HG02973 (cell line): ENCODE measurements around the gene ATRN.
"Not testable (repeated sequence)": the region's sequence is repeated elsewhere in the genome, so short reads cannot be mapped to it uniquely, and the experiment has no call there.

Source experiments
- ATAC-seq: cut with Tn5 transposase; IDR thresholded peaks from one replicate; pipeline ENCODE4 v1.9.1; 2021; ENCODE audit warnings: moderate library complexity; ENCODE audit not compliant: unreplicated experiment

The ATRN gene

DNA sequence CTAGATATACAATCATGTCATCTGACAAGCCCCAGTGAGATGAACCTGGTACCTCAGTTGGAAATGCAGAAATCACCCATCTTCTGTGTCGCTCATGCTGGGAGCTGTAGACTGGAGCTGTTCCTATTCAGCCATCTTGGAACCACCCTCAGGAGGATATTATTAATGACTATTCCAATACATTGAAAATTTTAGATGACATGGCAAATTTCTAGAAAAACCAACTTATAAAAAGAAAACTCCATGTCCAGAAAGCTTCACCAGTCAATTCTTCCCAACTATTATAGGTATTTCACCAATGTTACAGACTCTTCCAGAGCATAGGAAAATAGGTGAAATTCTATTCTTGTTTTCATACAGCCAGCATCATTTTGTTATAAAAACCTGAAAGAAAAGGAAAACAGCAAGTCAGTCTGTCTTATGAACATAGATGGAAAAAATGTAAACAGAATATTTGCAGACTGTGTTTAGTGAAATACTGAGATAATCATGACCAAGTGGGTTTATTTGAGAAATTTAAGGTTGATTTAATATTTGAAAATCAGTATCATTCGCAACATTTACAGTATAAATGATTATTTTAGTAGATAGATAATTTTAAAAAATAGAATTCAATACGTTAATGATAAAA lies 43.3 kb downstream of the ATRN start:
- no peak for ATAC-seq

DNA sequence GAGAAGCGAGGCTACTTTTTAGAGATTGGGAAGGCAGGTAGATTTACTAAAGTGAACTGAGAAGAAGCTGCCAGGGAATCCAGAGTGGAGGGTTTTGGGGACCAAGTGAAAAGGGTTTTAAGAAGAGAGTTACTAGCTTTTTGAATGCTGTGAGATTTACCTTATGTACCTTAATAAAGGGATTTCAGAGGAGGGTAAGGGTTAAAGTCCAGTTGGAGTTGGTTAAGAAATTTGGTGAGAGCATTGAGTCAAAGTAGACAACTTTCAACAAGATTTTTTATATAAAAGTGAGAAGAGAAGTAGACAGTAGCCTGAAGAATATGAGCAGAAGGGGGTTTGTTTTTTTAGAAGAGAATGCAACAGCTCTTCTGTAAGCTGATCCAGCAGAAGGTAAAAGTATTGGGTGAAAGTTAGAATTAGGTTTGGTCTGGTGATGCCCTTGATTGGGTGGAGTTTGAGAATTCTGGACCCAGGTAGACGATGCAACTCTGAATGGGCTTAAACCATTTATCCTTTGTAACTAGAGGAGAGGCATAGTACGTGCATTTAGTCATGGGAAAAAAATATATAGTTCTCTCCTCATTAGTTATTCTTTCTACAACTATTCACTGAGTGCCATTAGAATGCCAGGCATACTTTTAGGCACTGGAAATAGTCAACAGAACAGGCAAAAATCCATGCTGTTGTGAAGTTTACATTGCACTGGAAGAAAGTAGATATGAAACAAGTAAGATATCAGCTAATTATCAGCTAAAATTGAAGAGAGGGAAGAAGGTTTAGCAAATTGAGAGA lies 44.8 kb downstream of the ATRN start:
- ATAC-seq, result no peak

DNA sequence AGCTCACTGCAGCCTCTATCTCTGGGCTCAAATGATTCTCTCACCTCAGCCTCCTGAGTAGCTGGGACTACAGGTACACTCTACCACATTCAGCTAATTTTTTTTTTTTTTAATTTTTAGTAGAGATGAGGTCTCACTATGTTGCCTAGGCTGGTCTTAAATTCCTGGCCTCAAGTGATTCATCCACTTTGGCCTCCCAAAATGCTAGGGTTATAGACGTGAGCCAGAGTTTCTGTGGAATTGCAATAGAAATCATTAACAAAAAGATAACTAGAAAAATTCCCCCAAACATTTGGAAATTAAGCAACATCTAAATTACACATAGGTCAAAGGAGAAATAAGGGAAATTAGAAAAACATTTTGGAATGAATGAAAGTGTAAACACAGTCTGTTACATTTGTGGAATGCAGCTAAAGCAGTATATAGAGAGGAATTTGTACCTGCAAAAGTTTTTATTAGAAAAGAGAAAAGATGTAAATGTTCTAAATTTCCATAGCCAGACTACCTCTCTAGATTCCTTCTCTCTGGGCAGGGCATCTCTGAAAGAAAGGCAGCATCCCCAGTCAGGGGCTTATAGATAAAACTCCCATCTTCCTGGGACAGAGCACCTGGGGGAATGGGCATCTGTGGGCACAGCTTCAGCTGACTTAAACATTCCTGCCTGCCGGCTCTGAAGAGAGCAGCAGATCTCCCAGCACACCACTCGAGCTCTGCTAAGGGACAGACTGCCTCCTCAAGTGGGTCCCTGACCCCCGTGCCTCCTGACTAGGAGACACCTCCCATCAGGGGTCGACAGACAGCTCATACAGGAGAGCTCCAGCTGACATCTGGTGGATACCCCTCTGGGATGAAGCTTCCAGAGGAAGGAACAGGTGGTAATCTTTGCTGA lies 51.3 kb downstream of the ATRN start:
- ATAC-seq, result no peak

DNA sequence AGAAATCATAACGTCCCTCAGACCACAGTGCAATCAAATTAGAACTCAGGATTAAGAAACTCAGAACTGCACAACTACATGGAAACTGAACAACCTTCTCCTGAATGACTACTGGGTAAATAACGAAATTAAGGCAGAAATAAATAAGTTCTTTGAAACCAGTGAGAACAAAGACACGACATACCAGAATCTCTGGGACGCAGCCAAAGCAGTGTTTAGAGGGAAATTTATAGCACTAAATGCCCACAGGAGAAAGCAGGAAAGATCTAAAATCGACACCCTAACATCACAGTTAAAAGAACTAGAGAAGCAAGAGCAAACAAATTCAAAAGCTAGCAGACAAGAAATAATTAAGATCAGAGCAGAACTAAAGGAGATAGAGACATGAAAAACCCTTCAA lies 53.9 kb downstream of the ATRN start:
- not testable (repeated sequence) for ATAC-seq

DNA sequence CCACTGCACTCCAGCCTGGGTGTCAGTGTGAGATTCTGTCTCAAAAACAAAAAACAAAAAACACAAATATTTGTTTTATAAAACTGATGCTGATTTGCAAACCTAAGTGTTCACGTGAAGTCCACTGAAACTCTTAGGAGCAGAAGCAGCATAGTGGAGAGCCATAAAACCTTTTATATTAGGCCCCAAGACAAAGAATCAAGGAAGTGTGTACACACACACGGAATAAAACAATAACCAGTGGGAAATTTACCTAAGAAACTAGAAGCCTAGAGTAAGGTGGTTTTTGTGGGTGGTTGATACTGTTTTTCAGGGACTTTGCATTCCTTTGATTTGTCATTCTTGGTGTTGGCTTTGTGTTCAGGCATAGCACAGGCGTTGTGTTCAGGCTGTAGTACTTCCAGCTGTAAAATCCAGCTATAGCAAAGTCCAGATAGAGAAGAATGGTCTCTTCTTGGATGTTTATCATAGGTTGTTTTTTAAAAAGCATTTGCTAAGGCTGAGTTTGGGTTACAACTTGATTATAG lies 61.3 kb downstream of the ATRN start:
- no peak for ATAC-seq

DNA sequence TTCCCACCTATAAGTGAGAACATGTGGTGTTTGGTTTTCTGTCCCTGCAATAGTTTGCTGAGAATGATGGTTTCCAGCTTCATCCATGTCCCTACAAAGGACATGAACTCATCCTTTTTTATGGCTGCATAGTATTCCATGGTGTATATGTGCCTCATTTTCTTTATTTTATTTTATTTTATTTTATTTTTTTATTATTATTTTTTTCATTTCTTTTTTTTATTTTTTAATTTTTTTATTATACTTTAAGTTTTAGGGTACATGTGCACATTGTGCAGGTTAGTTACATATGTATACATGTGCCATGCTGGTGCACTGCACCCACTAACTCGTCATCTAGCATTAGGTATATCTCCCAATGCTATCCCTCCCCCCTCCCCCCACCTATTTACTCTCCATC lies 66.9 kb downstream of the ATRN start:
- ATAC-seq, result not testable (repeated sequence)

DNA sequence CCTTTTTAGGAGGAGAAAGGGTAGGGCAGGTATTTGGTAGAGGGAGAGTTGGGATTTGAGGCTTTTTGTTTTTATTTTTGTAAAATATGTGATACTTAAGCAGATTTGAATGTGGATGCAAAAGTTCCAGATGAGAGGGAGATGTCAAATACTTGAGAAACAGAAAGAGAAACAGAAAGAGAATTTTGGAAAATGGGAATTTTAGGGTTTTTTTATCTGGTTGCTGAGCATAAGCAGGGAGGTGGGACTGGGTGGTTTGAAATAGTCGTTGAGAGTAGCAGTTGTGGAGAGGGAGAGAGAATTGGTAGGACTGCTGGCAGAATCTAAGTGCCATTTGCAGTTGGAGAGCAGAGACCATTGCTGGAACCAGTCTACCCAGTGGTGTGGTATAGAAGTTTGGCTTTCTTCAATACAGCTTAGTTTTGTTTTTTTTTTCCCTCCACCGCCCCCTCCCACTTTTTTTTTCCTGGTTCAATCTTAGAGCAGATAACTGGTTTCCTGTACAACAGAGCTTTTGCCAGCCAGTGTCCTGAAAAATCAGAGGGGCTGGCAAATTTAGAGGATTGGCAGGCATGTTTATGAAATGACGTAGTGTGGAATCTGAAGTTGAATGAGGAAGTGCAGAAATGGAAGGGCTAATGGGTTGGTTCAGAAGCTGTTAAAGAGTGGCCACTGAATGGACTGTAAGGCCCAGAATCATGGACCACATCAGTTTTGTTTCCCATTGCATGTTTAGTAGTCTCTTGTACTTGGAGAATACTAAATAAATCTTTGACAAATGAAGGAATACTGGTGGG lies 68.7 kb downstream of the ATRN start:
- ATAC-seq, result no peak

DNA sequence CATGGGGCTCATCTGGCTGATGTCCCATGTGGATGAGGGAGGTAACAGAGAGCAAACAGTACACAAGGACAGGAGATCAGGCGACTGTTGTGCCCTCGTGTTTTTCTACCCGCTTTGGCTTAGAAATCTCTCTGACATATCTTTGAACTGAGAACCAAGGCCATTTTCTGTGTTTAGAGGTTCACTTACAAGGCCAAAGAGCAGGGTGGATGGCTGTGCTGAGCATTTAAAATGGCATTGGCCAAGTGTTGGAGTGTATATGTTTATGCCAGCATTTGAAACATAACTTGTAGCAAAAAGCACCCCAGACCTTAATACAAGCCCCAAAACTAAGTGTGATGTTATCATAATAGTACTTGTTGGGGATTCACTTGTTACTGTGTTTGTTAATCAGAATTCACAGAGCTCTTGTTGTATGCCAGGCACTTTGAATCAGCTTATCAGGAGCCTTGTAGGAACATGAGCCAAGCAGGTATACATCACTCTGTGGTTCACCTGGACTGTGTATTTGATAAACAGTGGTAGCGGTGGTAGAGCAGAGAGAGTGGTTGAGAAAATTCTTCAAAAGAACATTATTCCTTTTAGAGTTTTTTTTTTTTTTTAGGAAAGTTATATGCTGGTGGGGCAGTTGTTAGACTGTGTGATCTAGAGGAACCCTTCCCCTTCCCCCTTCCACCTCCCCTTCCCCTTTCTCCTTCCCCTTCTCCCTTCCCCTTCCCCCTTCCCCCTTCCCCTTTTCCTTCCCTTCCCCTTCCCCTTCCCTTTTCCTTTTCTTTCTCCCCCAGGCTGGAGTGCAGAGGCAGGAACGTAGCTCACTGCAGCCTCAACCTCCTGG lies 71.3 kb downstream of the ATRN start:
- ATAC-seq, result no peak

DNA sequence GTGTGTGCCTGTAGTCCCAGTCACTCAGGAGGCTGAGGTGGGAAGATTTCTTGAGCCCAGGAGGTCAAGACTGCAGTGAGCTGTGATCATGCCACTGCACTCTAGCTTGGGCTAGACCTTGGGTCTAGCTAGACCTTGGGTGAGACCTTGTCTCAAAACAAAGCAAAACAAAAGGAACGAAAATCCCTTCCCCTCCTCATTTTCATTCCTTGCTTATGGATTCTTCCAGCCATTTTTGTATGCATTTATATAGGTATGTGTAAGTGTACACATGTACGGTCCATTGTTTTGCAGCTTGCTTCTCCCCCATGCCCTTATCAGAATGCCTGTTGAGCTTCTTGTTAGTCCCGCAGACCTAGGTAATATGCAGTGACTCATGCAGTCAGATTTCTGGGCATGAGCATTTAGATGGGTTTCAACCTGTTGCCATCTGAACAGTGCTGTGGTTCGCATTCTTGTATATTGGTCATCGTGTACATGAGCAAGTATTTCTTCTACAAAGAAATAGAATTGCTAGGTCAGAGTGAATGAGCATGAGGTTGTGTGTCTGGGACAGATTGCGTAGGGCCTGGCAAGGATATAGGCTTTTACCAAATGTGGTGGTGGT lies 73.2 kb downstream of the ATRN start:
- no peak for ATAC-seq

DNA sequence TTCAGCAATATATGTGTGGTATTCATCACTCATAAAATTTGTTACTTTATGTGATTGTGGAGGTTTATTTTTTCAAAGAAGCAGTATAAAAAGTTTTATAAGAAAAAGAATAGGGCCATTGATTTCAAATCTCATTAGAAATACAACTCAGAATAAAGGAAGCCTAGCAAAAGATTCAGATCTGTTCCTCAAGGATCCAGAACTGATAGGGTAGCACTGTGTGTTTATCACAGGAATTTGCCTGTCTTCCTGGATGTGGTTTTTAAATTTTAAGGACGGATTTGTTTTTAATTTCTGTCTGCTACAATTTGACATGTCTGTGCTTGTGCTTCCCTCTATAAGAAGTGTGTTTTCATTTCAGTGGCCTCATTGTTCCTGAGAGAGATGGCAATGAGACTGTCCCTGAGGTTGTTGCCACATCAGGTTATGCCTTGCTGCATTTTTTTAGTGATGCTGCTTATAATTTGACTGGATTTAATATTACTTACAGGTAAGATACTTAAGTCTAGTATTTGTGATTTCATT lies 74.6 kb downstream of the ATRN start:
- ATAC-seq, result no peak

DNA sequence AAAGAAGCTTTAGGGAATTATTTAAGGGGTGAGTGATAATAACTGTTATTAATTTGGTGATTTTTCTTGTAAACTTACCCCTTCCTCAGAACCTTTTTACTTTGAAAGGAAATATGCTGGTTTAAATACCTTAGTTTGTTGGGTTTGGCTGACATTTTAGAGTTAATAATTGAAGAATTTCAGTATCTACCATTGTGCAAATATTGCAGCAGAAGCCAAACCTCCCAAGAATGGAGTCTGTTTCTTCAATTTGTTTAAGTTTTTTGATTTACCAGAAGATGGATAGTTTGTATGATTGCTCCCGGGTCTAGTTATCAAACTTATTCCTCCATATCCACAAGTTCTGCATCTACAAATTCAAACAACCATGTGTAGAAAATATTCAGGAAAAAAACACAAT lies 77.1 kb downstream of the ATRN start:
- ATAC-seq, result no peak

DNA sequence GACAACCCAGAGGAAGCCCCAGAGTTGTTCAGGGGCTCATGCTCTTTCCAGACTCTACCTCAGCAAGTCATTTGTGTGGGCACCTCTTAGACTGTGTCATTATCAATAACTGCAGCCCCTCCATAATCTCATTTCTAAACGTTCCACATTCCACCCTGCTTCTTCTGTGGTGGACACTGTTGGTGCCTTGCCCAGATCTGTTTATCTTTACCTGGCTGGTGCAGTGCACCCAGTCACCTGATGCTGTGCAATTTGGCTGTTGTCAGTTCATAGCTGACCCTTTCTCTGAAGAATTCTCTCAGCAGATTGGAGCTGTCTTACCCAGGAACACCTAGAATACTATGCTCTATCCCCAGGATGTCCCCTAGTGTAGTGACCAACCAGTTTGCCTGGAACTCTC lies 80.0 kb downstream of the ATRN start:
- ATAC-seq, result no peak

DNA sequence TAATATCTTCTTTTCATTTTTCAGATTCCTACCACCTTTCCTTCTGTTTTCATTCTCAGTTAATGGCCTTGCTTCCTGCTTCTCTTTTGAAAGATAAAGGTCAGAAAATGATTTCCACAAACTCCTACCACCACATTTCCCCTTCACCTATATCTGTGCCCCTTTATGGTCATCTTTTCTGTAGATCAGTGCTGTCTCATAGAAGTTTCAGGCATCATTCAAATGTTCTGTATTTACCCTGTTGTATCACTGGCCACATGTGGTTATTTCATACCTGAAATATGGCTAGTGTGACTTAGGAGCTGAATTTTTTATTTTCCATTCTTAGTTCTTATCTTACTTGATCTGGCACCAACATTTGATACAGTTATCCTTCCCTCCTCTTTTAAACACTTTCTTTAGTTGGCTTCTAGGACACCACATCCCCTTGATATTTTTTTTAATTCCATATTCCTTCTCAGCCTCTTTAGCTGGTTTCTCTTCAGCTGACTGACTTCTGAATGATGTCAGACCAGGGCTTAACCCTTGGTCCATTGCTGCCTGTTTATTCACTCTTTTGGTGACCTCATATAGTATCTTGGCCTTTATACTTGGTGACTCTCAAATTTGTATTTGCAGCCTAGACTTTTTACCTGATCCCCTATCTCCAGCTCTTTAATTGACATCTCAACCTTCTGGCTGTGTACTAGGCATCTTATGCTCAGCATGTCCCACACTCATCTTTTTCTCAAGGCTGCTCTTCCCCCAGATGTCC lies 81.0 kb downstream of the ATRN start:
- ATAC-seq, result no peak

DNA sequence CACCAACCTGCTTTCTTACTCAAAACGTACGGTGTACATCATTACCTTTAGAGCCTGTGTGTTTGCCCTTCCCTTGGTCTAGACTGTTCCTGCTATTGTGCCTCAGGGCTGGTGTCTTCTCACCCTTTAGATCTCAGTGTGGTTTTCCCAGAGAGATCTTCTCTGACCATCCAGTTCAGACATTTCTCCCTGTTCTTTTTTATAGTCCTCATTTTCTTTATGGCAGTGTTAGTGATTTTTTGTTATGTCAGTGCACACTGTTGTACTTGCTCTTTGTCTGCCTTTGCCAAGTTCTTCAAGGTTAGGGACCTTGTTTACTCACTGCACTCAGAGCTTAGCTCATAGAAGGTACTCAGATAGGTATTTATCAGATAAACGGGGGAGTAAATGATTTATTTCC lies 82.8 kb downstream of the ATRN start:
- no peak for ATAC-seq

DNA sequence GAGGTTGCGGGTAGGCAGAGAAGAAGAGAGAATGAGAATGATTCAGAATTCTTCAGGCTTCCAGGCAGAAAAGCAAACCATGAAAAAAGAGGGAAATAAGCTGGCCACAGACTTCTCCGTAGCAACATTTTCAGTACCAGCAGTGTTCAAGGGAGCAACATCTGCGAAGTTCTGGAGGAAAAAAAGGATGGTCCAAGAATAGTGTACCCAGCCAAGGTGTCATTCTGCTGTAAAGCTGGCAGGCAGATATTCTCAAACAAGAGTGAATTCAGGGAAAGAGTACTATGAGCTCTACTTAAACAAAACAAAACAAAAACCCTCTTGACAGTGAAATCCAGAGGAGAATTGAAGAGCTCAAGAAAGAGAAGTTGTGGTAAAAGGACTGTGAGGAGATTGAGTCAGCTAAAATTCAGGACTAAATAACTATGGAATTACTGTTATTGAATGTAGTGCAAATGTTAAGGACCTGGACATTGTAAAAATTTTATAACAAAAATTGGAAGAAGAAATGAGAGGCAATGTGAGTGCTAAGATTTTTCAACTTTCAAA lies 86.5 kb downstream of the ATRN start:
- ATAC-seq, result no peak

DNA sequence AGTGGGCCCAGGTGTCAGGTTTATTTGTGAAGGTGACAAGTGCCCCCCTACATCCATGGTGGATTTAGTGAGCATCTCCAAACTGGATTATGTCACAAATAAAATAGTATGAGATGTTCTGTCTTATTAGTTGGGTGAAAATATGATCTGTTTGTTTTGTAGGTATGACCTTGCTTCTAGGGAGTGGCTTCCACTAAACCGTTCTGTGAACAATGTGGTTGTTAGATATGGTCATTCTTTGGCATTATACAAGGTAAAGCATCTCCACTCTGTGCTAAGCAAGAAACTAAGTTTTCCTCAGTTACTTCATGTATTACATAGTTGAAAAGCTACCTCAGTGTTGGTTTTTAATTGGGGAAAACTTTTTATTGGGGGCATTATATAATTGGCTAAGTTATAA lies 88.4 kb downstream of the ATRN start:
- ATAC-seq, result no peak

DNA sequence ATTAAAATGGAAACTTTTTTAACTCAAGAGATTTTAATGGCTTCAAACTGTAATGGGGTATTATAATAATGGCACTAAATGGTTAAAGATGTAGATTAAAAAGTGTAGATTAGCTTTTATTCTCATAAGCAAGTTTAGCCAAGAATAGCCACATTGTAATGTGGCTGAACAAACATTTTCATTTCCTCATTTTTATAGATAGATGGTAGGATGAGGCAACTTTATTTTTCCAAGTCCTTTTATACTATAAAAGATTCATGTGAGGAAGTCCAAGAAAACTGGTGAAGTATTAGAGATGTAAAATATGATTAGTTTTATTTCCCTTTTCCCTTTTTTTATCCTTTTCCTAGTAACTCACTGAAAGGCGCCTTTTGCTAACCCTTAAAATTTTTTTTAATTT lies 88.8 kb downstream of the ATRN start:
- no peak for ATAC-seq

DNA sequence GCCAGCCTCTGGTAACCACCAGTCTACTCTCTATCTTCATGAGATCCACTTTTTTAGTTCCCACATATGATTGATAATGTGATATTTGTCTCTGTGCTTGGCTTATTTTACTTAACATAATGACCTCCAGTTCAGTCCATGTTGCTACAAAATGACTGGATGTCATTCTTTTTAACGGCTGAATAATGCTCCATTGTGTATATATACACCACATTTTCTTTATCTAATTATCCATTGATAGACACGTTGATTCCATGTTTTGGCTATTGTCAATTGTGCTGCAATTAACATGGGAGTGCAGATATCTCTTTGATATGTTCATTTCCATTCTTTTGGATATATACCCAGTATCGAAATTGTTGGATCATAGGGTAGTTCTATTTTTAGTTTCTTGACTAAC lies 89.3 kb downstream of the ATRN start:
- no peak for ATAC-seq
